GM19397 (cell line): ENCODE measurements around the gene PRPF8.

Experiments
- ATAC-seq: cut with Tn5 transposase; IDR thresholded peaks from one replicate; pipeline ENCODE4 v1.9.1; 2021; ENCODE audit warnings: mild to moderate bottlenecking, moderate library complexity; ENCODE audit not compliant: unreplicated experiment

Gene PRPF8

GRCh38 chr17:1646199-1646875, 38.3 kb downstream of the PRPF8 start:
- ATAC-seq, result no peak

DNA sequence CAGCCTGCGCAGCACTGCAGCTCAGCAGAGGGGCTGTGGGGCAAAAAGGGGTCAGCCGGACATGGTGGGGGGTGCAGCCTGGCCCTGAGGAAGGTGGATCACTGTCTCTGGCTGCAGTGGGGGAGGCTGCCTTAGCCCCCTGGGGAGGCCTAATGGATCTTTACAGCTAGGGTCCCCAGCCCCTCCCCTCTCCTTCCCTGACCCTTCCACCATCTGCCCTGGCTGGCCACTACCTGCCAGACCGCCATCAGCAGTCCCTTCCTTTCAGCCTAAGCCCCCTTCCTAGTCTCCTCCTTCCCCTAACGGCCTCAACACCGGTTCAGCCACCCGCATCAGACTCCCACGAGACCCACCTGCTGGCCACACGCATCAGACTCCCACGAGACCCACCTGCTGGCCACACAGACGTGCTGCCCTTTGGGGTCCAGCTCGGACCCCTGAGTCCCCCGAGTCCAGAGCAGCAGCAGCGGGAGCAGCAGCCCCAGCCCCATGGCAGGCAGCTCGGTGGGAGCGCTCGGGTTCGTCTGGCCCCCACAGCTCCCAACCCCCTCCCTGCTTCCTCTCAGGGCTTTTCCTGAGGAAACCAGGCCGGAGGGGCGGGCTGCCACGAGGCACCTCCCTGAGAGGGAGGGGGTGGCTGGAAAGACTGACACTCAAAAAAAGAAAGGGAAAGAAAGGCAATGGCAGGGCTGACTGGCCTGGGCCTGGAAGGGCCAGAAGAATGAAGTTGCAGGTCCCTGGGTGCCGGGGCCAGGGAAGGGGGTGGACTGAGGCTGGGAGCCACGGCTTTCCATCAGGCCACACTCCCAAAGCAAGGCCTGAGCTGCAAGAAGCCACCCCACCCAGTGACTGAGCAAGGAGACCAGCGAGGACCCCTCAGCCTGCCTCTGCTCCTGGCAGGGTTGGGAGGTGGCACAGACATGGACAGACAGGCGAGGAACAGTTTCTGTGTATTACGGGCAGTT, 39.2 kb downstream of the PRPF8 start, which contains the start of gene SCARF1:
SCARF1 (minus strand) TSS at position 526 of the 965 bp plus-strand sequence; CDS start at position 491, 35 bp downstream.
- ATAC-seq, result no peak

GRCh38 chr17:1644493-1645206, 40.0 kb downstream of the PRPF8 start:
- ATAC-seq, result no peak

GRCh38 chr17:1643999-1644492, 40.6 kb downstream of the PRPF8 start:
- ATAC-seq, result no peak

- ATAC-seq, result no peak
These were observed 41.2 kb downstream of the PRPF8 start for GRCh38 chr17:1643293-1643998.

DNA sequence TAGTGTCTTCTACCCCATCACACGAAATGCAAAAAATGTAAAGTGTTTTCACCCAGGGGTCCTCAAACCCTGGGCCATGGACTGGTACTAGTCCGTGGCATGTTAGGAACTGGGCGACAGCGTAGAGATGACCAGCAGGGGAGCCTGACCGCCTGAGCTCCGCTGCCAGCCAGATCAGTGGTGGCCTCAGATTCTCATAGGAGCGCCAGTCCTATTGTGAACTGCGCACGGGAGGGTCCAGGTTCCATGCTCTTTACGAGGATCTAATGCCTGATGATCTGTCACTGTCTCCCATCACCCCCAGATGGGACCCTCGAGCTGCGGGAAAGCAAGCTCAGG, 43.6 kb downstream of the PRPF8 start:
- ATAC-seq, result no peak

DNA sequence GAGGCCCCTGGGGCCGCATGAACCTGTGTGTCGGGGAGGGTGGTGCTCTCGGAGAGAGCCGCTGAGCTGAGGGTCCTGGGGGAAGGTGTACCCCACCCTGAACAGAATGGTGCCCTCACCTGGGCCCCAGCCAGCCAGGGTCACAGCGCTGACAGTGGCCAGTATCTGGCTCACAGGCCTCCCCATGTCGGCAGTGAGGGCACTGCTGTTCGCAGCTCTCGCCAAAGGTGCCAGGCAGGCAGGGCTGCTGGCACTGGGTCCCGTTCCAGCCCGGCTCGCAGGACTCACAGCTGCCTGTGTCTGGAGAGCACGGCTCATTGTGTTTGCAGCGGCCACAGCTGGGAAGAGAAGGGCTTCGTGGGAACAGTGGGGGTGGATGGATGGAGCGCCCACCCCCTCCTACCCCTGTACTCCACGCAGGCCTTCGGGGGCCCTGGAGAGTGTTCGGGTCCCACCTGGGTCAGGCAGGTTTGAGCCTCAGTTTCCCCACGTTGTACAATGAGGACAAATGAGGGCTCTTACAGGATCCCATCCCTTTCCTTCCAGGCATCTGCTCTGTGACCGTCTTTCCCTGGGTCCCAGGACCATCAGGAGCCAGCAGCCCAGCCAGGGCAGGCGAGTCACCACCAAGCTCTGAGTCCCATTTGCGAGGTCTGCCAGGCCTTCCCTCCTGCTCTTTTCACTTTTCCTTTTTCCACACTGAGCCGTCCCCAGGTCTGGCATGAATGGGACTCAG, 44.2 kb downstream of the PRPF8 start:
- no peak for ATAC-seq

GRCh38 chr17:1639549-1640180, 45.0 kb downstream of the PRPF8 start:
- no peak for ATAC-seq

DNA sequence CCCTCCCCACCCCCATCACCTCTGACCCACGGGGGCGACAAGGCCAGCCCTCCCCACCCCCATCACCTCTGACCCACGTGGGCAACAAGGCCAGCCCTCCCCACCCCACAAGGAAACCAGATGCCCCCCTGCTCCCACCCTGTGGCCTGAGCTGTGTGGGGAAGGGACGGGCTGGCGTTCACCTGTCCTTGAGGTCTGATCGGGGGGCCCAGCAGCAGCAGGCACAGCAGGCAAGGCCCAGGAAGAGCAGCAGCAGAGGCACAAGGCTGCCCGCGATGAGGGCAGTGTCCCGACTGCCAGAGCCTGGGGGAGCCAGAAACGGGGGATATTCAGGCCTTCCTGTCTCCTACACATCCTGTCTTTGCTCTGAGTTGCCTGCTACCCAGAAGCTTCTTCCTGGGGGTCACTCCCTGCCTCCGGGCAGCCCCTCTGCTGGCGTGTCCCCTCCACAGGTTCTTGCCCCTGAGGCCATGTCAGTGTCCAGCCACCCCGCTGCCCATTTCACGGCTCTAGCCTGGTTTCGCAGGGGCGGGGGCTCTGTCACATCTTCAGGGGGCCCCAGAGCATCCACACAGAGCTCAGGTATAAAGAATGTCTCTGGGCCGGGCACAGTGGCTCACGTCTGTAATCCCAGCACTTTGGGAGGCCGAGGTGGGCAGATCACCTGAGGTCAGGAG, 45.9 kb downstream of the PRPF8 start:
- no peak for ATAC-seq

GRCh38 chr17:1638171-1638590, 46.5 kb downstream of the PRPF8 start:
- ATAC-seq, result no peak

DNA sequence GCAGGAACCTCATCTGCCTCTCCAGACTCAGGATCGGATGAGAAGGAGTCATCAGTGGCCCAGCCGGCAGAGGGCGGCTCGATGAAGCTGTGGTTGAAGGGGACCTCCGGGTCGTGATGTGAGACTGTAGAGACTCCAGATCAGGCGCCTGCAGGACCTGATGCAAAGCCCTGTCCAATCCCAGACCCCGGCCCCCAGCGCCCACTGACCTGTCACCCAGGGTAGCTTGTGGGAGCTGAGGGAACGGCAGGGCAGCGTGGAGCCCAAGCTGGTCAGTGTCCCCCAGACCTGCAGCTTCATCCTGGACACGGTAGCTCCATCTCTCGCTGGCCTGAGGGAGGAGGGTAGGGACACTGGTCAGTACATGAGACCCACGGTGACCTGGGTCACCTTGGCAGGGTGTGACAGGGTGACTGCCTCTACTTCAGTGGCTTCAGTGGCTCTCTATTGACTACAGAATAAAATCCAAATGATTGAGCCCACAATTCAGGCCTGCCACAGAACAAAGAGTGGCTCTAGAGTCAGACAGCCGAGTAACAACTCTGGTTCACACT, 47.9 kb downstream of the PRPF8 start:
- ATAC-seq, result no peak

DNA sequence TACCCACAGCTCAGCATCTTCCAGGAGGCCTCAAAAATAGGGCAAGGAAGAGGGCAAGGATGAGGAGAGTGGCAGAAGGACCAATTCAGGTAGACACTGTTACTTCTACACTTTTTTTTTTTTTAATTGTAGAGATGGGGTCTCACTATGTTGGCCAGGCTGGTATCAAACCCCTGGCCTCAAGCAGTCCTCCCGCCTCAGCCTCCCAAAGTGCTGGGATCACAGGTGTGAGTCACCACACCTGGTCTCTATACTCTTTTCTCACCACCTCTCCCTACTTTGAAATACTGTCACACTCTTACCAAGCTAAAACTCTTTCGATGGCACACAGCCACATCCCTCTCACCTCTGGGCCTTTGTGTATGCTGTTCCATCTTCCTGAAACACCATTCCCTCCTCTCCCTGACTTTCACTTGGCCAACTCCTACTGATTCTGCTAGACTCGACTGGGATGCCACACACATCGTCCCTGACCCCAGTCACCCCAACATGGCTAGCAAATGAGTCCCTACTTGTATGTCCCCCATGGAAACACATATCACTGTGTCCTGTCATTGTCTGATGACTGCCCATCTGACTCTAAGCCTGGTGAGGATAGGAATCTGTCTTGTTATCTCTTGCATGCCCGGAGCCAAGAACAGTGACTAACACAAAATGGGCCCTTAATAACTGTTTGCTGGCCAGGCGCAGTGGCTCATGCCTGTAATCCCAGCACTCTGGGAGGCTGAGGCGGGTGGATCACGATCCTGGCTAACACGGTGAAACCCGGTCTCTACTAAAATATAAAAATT, 48.8 kb downstream of the PRPF8 start:
- ATAC-seq, result no peak

- ATAC-seq, result no peak
These were observed 49.6 kb downstream of the PRPF8 start for GRCh38 chr17:1634841-1635650.

DNA sequence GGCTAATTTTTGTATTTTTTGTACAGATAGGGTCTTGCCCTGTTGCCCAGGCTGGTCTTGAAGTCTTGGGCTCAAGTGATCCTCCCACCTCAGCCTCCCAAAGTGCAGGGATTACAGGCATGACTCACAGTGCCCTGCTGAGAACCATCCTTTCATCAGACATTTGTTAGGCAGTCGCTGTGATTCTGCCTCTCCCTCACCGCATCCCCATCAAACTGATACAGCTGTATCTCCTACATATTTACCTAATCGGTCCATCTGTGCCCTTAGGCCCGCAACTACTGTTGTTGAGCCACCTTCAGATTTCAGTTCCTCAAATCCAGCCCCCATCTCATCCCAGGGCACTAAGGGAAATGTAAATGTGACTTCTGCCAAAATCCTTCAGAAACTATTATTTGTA, 54.0 kb downstream of the PRPF8 start:
- no peak for ATAC-seq

- ATAC-seq, result no peak
These were observed 55.0 kb downstream of the PRPF8 start for GRCh38 chr17:1629504-1630310.

GRCh38 chr17:1628856-1629503, 55.7 kb downstream of the PRPF8 start:
- ATAC-seq, result peak; percentile 50
